GM18867 (cell line): Measurements from ENCODE around the gene PLXDC2.
"Not testable (repeated sequence)": the region's sequence is repeated elsewhere in the genome, so short reads cannot be mapped to it uniquely, and the experiment has no call there.

Experiments
- ATAC-seq: cut with Tn5 transposase; IDR thresholded peaks from one replicate; pipeline ENCODE4 v1.9.1; 2021; ENCODE audit warnings: mild to moderate bottlenecking, moderate library complexity; ENCODE audit not compliant: unreplicated experiment

The PLXDC2 gene

GRCh38 chr10:19970256-19970655, 154.0 kb downstream of the PLXDC2 start:
- ATAC-seq = no peak

GRCh38 chr10:19970717-19971116, 154.5 kb downstream of the PLXDC2 start:
- ATAC-seq = no peak

GRCh38 chr10:19971343-19972052, 155.3 kb downstream of the PLXDC2 start:
- ATAC-seq = no peak

- no peak for ATAC-seq
Measured at GRCh38 chr10:19974138-19974537, 157.9 kb downstream of the PLXDC2 start.

GRCh38 chr10:19974554-19974953, 158.3 kb downstream of the PLXDC2 start:
- no peak for ATAC-seq

- ATAC-seq = no peak
Measured at GRCh38 chr10:19977097-19977521, 160.9 kb downstream of the PLXDC2 start.

GRCh38 chr10:19979628-19980027, 163.4 kb downstream of the PLXDC2 start:
- no peak for ATAC-seq

GRCh38 chr10:19983880-19984565, 167.8 kb downstream of the PLXDC2 start:
- no peak for ATAC-seq

GRCh38 chr10:19985745-19986144, 169.5 kb downstream of the PLXDC2 start:
- ATAC-seq = no peak

GRCh38 chr10:19986591-19986990, 170.4 kb downstream of the PLXDC2 start:
- ATAC-seq = no peak

- ATAC-seq = no peak
Measured at GRCh38 chr10:19987931-19988330, 171.7 kb downstream of the PLXDC2 start.

GRCh38 chr10:19993714-19994315, 177.6 kb downstream of the PLXDC2 start:
- ATAC-seq = peak; percentile 54

- ATAC-seq = no peak
Measured at GRCh38 chr10:19998482-19998881, 182.2 kb downstream of the PLXDC2 start.

GRCh38 chr10:19999431-19999830, 183.2 kb downstream of the PLXDC2 start:
- no peak for ATAC-seq

- ATAC-seq = not testable (repeated sequence)
Measured at GRCh38 chr10:20002026-20002425, 185.8 kb downstream of the PLXDC2 start.

- ATAC-seq = no peak
Measured at GRCh38 chr10:20002657-20003056, 186.4 kb downstream of the PLXDC2 start.

- peak; percentile 52 for ATAC-seq
Measured at GRCh38 chr10:20004087-20004523, 187.9 kb downstream of the PLXDC2 start.

GRCh38 chr10:20005638-20006037, 189.4 kb downstream of the PLXDC2 start:
- ATAC-seq = no peak

GRCh38 chr10:20006169-20006870, 190.1 kb downstream of the PLXDC2 start:
- ATAC-seq = no peak

GRCh38 chr10:20007426-20007825, 191.2 kb downstream of the PLXDC2 start:
- ATAC-seq = no peak

GRCh38 chr10:20013991-20014750, 197.9 kb downstream of the PLXDC2 start:
- no peak for ATAC-seq
